IMR-90 (cell line): ENCODE results near the gene BIRC5. TPM values are rescaled to one million over a fixed set of nuclear protein-coding genes. Genes with fewer than 3 reads are reported as not detected.

Experiments used
- ATAC-seq: fragments of 200-7000 bp; cut with Tn5 transposase; 2 replicates; pipeline ENCODE4 v1.9.1; 2020; ENCODE audit warnings: low read depth, mild to moderate bottlenecking, moderate library complexity
- BruUV-seq: library from RNA; stranded (reverse); fragments of 400-500 nt; replicated peaks from 2 replicates; lab custom pipeline; 2021; lab: Mats Ljungman, UMichigan
- CTCF ChIA-PET: fragments of 300-600 bp; formaldehyde crosslinking; extraction: SDS; loops from one replicate; lab custom pipeline; 2021; ENCODE audit warnings: antibody characterized with exemption; lab: Yijun Ruan, JAX
- POLR2A ChIA-PET: fragments of 300-600 bp; sonication (Branson Sonifier 250); formaldehyde crosslinking; loops from one replicate; lab custom pipeline; 2022; ENCODE audit warnings: antibody characterized with exemption; ENCODE audit not compliant: unreplicated experiment; lab: Charles Lee
- DNase-seq: peaks from one replicate; pipeline ENCODE4 v3.0.0; 2013
- H2AFZ ChIP-seq: replicated peaks from 2 replicates; pipeline ENCODE3; 2013; ENCODE audit warnings: low read length, mild to moderate bottlenecking; ENCODE audit not compliant: poor library complexity
- H2AK5ac ChIP-seq: 2 replicates; pipeline ENCODE4 v1.6.1; 2013; ENCODE audit warnings: low read depth, low read length, inconsistent platforms
- H2AK9ac ChIP-seq: replicated peaks from 2 replicates; pipeline ENCODE3; 2013; ENCODE audit warnings: mild to moderate bottlenecking, low read depth, low read length, moderate library complexity; ENCODE audit not compliant: poor library complexity
- H2BK120ac ChIP-seq: 2 replicates; pipeline ENCODE4 v1.6.1; 2013; ENCODE audit warnings: low read depth, low read length, inconsistent platforms
- H2BK15ac ChIP-seq: 3 replicates; pipeline ENCODE4 v1.6.1; 2013; ENCODE audit warnings: low read depth, low read length, inconsistent platforms
- H2BK20ac ChIP-seq: 2 replicates; pipeline ENCODE4 v1.6.1; 2013; ENCODE audit warnings: low read depth, mild to moderate bottlenecking, inconsistent platforms, low read length, moderate library complexity
- H2BK5ac ChIP-seq: 2 replicates; pipeline ENCODE4 v1.6.1; 2013; ENCODE audit warnings: mild to moderate bottlenecking, low read depth, low read length, inconsistent platforms; ENCODE audit not compliant: poor library complexity, severe bottlenecking
- H3K14ac ChIP-seq: replicated peaks from 2 replicates; pipeline ENCODE4 v1.6.1; 2013; ENCODE audit warnings: low read depth, low read length, inconsistent platforms
- H3K18ac ChIP-seq: 2 replicates; pipeline ENCODE4 v1.6.1; 2013; ENCODE audit warnings: low read depth, low read length, control low read depth
- H3K23ac ChIP-seq: 2 replicates; pipeline ENCODE4 v1.6.1; 2013; ENCODE audit warnings: low read depth, low read length, inconsistent platforms
- H3K27ac ChIP-seq: 2 replicates; pipeline ENCODE4 v1.5.1; 2013; ENCODE audit warnings: mild to moderate bottlenecking, control low read depth, low read length; ENCODE audit not compliant: insufficient read depth
- H3K27me3 ChIP-seq: 2 replicates; pipeline ENCODE4 v1.6.1; 2013; ENCODE audit warnings: low read length; ENCODE audit not compliant: control insufficient read depth, insufficient read depth
- H3K36me3 ChIP-seq: 2 replicates; pipeline ENCODE4 v1.6.1; 2013; ENCODE audit warnings: low read length, mixed read lengths; ENCODE audit not compliant: control insufficient read depth, insufficient read depth
- H3K4ac ChIP-seq: 2 replicates; pipeline ENCODE4 v1.6.1; 2013; ENCODE audit warnings: low read depth, low read length, inconsistent platforms
- H3K4me1 ChIP-seq: 2 replicates; pipeline ENCODE4 v1.6.1; 2013; ENCODE audit warnings: low read length, mixed read lengths; ENCODE audit not compliant: control insufficient read depth, insufficient read depth
- H3K4me2 ChIP-seq: 2 replicates; pipeline ENCODE4 v1.6.1; 2013; ENCODE audit warnings: low read depth, mild to moderate bottlenecking, control low read depth, low read length, moderate library complexity
- H3K4me3 ChIP-seq: 2 replicates; pipeline ENCODE4 v1.5.1; 2013; ENCODE audit warnings: low read depth, mild to moderate bottlenecking, control low read depth, low read length, moderate library complexity; ENCODE audit not compliant: insufficient read depth
- H3K56ac ChIP-seq: 2 replicates; pipeline ENCODE4 v1.6.1; 2013; ENCODE audit warnings: low read length, inconsistent platforms; ENCODE audit not compliant: insufficient read depth; ENCODE audit errors: extremely low read depth
- H3K79me1 ChIP-seq, 2 experiments: 2 replicates each; pipeline ENCODE4 v1.6.1; 2013; ENCODE audit warnings: low read length in 2 of 2, inconsistent platforms in 1 of 2, low read depth in 1 of 2
- H3K9ac ChIP-seq: 2 replicates; pipeline ENCODE4 v1.6.1; 2013; ENCODE audit warnings: low read depth, low read length, control low read depth
- H3K9me1 ChIP-seq: 2 replicates; pipeline ENCODE4 v1.6.1; 2013; ENCODE audit warnings: low read length, inconsistent platforms; ENCODE audit not compliant: insufficient read depth
- H3K9me3 ChIP-seq: 2 replicates; pipeline ENCODE4 v1.6.1; 2013; ENCODE audit warnings: low read length; ENCODE audit not compliant: control insufficient read depth, insufficient read depth
- H4K20me1 ChIP-seq: 2 replicates; pipeline ENCODE4 v1.6.1; 2013; ENCODE audit warnings: low read length, inconsistent platforms; ENCODE audit not compliant: insufficient read depth
- H4K5ac ChIP-seq: 2 replicates; pipeline ENCODE4 v1.6.1; 2013; ENCODE audit warnings: mild to moderate bottlenecking, low read depth, low read length, control low read depth
- H4K8ac ChIP-seq, 2 experiments: 2 replicates each; pipeline ENCODE4 v1.6.1; 2013; ENCODE audit warnings: low read depth in 2 of 2, low read length in 2 of 2, control low read depth in 1 of 2, inconsistent platforms in 1 of 2
- H4K91ac ChIP-seq: 2 replicates; pipeline ENCODE4 v1.6.1; 2013; ENCODE audit warnings: low read depth, low read length, inconsistent platforms; ENCODE audit not compliant: insufficient read depth
- CEBPB ChIP-seq: IDR thresholded peaks from 2 replicates; pipeline ENCODE4 v1.6.1; 2012; ENCODE audit warnings: low read depth, low read length, improper control_type of control experiment
- MAZ ChIP-seq: IDR thresholded peaks from 2 replicates; pipeline ENCODE4 v1.6.1; 2012; ENCODE audit warnings: low read depth, mild to moderate bottlenecking, low read length, improper control_type of control experiment, moderate library complexity, borderline replicate concordance
- RAD21 ChIP-seq: IDR thresholded peaks from 2 replicates; pipeline ENCODE4 v1.6.1; 2012; ENCODE audit warnings: low read length, improper control_type of control experiment
- SMC3 ChIP-seq: fragments of 150-350 bp; IDR thresholded peaks from 2 replicates; pipeline ENCODE4 v1.6.1; 2016; ENCODE audit warnings: low read depth, mild to moderate bottlenecking, antibody characterized with exemption, low read length, moderate library complexity
- WGBS, 2 experiments: methylation state at CpG; one replicate each; pipeline versions ENCODE4 v1.1.5 to v1.1.7; 2013; ENCODE audit warnings: missing lambda C conversion rate in 2 of 2; ENCODE audit not compliant: insufficient read length in 1 of 2; ENCODE audit errors: extremely low coverage in 2 of 2; 5-methylcytosine and 5-hydroxymethylcytosine counted together
- dilution Hi-C: fragments of 300-500 bp; cut with HindIII; formaldehyde crosslinking; loops from one replicate; pipeline ENCODE4 v1.14.3; 2018; ENCODE audit warnings: low sequenced_read_pairs; ENCODE audit not compliant: unreplicated experiment
- in situ Hi-C: fragments of 300-500 bp; cut with MboI; formaldehyde crosslinking; loops from 3 replicates; pipeline ENCODE4 v1.14.3; 2019; ENCODE audit warnings: low sequenced_read_pairs, inconsistent platforms, mixed read lengths
- intact Hi-C: fragments of 100-400 bp; cut with micrococcal nuclease; formaldehyde crosslinking; loops from 2 replicates; pipeline ENCODE4 v1.10.0; 2022
- polyA plus RNA-seq, 3 experiments: library from polyadenylated mRNA; depleted of rRNA; stranded (reverse); fragments of >200 nt; gene quantifications; 2 replicates each; pipeline ENCODE4 v1.2.3, GENCODE V29; 2012; ENCODE audit warnings: low replicate concordance in 1 of 3
- total RNA-seq: library from RNA; depleted of rRNA; stranded (reverse); fragments of >200 nt; gene quantifications from 2 replicates; pipeline ENCODE4 v1.2.3, GENCODE V29; 2012
- TF ChIP-seq, protein P1 (sequence below): conservative IDR thresholded peaks from 2 replicates; pipeline ENCODE4 v1.5.1; 2012; ENCODE audit warnings: mild to moderate bottlenecking, low read depth, low read length, improper control_type of control experiment

Gene BIRC5
- total and polyA plus RNA-seq, 2 of the 4 experiments (the other 2 are of a cell fraction): 16.6 to 52.7 TPM

DNA sequence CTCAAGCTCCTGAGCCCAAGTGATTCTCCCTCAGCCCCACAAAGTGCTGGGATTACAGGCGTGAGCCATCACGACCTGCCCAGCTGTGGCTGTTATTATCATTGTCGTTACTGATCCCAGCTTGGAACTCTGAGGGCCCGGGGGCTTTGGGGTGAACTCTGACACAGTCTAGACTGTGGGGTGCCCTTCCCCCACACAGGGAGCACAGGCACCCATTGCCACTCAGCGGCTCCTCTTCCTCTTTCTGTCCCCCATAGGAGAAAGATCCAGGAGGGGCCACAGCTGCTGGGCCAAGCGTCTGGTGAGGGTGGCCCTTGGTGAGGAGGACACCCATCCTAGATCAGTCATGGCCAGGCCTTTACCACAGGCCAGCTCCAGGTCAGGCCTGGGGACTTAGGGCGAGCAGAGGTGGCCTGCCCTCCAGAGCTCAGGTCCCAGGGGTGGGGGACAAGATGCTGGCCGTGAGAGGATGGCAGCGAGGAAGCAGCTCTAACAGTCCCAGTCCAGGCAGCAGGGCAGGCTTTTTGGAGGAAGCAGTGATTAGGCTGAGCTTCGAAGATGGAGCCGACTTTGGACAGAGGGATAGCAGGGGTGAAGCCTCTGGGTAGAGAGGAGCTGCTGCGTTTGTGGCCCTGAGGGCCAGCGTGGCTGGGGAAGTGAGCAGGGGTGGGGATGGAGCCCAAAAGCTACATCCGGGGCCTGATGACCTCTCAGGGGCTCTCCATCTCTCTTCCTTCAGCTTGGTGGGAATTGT lies 42.1 kb downstream of the BIRC5 start:
- ChIA-PET CTCF (no interaction called here), POLR2A (no interaction called here)
- Histone ChIP-seq H3K4me1 (peaks cover 4% of the 10 kb centered on the region), H3K9me1 (0 out of 2 replicates have a peak, but pooled peaks cover 6% of the 10 kb centered on the region), H2BK5ac (no peak overlapping the region), H3K27me3 (peaks cover 7% of the 10 kb centered on the region; the same call in 1 of the 2 replicates), H2BK20ac (no peak overlapping the region), H4K91ac (no peak overlapping the region), H3K56ac (no peak overlapping the region), H3K9me3 (no peaks in the 10 kb centered on the region), H4K20me1 (no peaks in the 10 kb centered on the region), H2BK15ac (no peak overlapping the region), H3K36me3 (no peaks in the 10 kb centered on the region), H2BK120ac (no peak overlapping the region), H3K4ac (no peak overlapping the region), H3K79me1 (peaks cover 0 to 4% of the 10 kb centered on the region in 2 experiments; a peak in 1 of 4 replicates), H3K23ac (no peak overlapping the region), H4K8ac (no peak overlapping the region), H3K4me2 (no peak overlapping the region), H3K4me3 (no peak overlapping the region), H2AK9ac (no peak overlapping the region), H3K9ac (no peak overlapping the region), H3K27ac (no peak overlapping the region), H3K14ac (no peak overlapping the region), H4K5ac (no peak overlapping the region), H3K18ac (no peak overlapping the region), H2AK5ac (no peak overlapping the region), H2AFZ (peak overlapping the region; percentile 19)
- ATAC-seq (no peak), DNase-seq (no peak)
- intact Hi-C loops: loop anchor here (10.0 kb wide), 1 partner anchor 449 kb away; no protein-coding TSS in a partner anchor
- no TSS peak for BruUV-seq
- no peak for TF ChIP-seq CEBPB
- TF ChIP-seq, protein P1, sequence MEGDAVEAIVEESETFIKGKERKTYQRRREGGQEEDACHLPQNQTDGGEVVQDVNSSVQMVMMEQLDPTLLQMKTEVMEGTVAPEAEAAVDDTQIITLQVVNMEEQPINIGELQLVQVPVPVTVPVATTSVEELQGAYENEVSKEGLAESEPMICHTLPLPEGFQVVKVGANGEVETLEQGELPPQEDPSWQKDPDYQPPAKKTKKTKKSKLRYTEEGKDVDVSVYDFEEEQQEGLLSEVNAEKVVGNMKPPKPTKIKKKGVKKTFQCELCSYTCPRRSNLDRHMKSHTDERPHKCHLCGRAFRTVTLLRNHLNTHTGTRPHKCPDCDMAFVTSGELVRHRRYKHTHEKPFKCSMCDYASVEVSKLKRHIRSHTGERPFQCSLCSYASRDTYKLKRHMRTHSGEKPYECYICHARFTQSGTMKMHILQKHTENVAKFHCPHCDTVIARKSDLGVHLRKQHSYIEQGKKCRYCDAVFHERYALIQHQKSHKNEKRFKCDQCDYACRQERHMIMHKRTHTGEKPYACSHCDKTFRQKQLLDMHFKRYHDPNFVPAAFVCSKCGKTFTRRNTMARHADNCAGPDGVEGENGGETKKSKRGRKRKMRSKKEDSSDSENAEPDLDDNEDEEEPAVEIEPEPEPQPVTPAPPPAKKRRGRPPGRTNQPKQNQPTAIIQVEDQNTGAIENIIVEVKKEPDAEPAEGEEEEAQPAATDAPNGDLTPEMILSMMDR: no peak
- TF ChIP-seq SMC3: no peak
- TF ChIP-seq MAZ: no peak
- TF ChIP-seq RAD21: no peak
- in situ Hi-C loops: no loop called here
- WGBS, 2 experiments: 64% methylated on average over 3 of the region's 14 CpGs; no CpG with 5 or more reads in 1 of the 2 experiments
- dilution Hi-C loops: no loop called here
